ENCODE data around the gene CXCR3.

- TF ChIP-seq POLR2AphosphoS5 (IDR thresholded peaks at IDR 0.05) (no peak), EP300 (IDR thresholded peaks at IDR 0.05) (no peak)
Observed at GRCh38 chrX:71619193-71619592, 882 bp upstream of the CXCR3 start.
